Tibial nerve (tissue), 4 donors: ENCODE results near the gene PLEKHM1. TPM values are rescaled to one million over a fixed set of nuclear protein-coding genes. Genes with fewer than 3 reads are reported as not detected.

Experiments
- DNase-seq, 2 donors: peaks; one replicate each; pipeline ENCODE4 v3.0.0-alpha.2; 2019; ENCODE audit warnings: low spot score in 2 of 2
- H3K27ac ChIP-seq, 4 donors: fragments of 200-600 bp; sonication (generic) in 3 of 4; one replicate each; pipeline ENCODE4 v1.5.1; 2017 to 2019; ENCODE audit warnings: mild to moderate bottlenecking in 1 of 4
- H3K27me3 ChIP-seq, 2 donors: fragments of 200-600 bp; sonication (generic) in 1 of 2; one replicate each; pipeline versions ENCODE4 v1.5.1 to v1.6.0; 2017 to 2019
- H3K36me3 ChIP-seq, 3 donors: fragments of 200-600 bp; sonication (generic); one replicate each; pipeline ENCODE4 v1.5.1; 2018 to 2019
- H3K4me1 ChIP-seq, 4 donors: fragments of 200-600 bp; sonication (generic) in 3 of 4; one replicate each; pipeline ENCODE4 v1.5.1; 2017 to 2019
- H3K4me3 ChIP-seq, 4 donors: fragments of 200-600 bp; sonication (generic) in 3 of 4; one replicate each; pipeline ENCODE4 v1.5.1; 2017 to 2019; ENCODE audit warnings: mild to moderate bottlenecking in 1 of 4, moderate library complexity in 1 of 4
- H3K9me3 ChIP-seq, 4 donors: fragments of 200-600 bp; sonication (generic) in 3 of 4; one replicate each; pipeline ENCODE4 v1.5.1; 2017 to 2019
- CTCF ChIP-seq, 5 experiments: fragments of 200-600 bp in 3 of 5; fragments of 450-650 bp in 2 of 5; sonication (generic) in 3 of 5; IDR thresholded peaks; one replicate each; pipeline ENCODE4 v1.5.1; 2016 to 2019; ENCODE audit warnings: antibody characterized with exemption in 5 of 5, mild to moderate bottlenecking in 3 of 5, moderate library complexity in 2 of 5
- EP300 ChIP-seq, 2 donors: sonication (generic); formaldehyde crosslinking; IDR thresholded peaks; one replicate each; pipeline ENCODE4 v1.6.1; 2017; ENCODE audit warnings: antibody characterized with exemption in 2 of 2, mild to moderate bottlenecking in 1 of 2
- POLR2A ChIP-seq, 2 donors: fragments of 450-650 bp; IDR thresholded peaks; one replicate each; pipeline ENCODE4 v1.6.1; 2017; ENCODE audit warnings: antibody characterized with exemption in 2 of 2, mild to moderate bottlenecking in 2 of 2, moderate library complexity in 2 of 2
- WGBS, 2 donors: methylation state at CpG; one replicate each; pipeline ENCODE4 v1.1.5; 2018; 5-methylcytosine and 5-hydroxymethylcytosine counted together
- total RNA-seq, 4 donors: library from RNA; depleted of rRNA; stranded (reverse); fragments of >200 nt; gene quantifications; one replicate each; pipeline ENCODE4 v1.1.0, GENCODE V29; 2016

Gene PLEKHM1
- total RNA-seq, 4 donors from 2014 or later, result 36.7 to 75.7 (median 67.3) TPM

- Histone ChIP-seq H3K9me3 (no peaks in the 10 kb centered on the region), H3K27ac (no peak overlapping the region), H3K4me1 (peaks cover 0 to 12% (median 0%) of the 10 kb centered on the region in 4 donors), H3K36me3 (peaks cover 0 to 27% (median 5%) of the 10 kb centered on the region in 3 donors), H3K4me3 (peak overlapping the region; percentile 6 to 40 (median 21)), H3K27me3 (peaks cover 0 to 6% of the 10 kb centered on the region in 2 donors)
- TF ChIP-seq CTCF (IDR thresholded peaks at IDR 0.05) (no peak), POLR2A (IDR thresholded peaks at IDR 0.05) (no peak), EP300 (IDR thresholded peaks at IDR 0.05) (no peak)
- 45 to 61% methylated on average over 46 to 60 of the region's 60 CpGs for WGBS, 2 donors
- no peak for DNase-seq
Observed at GRCh38 chr17:45395569-45396415, 94.7 kb downstream of the PLEKHM1 start.

GRCh38 chr17:45394913-45395568 lies 95.5 kb downstream of the PLEKHM1 start:
- peaks cover 0 to 27% (median 5%) of the 10 kb centered on the region in 3 donors for H3K36me3 ChIP-seq
- TF ChIP-seq EP300 (IDR thresholded peaks at IDR 0.05) (no peak), CTCF (IDR thresholded peaks at IDR 0.05) (peak; percentile 48 to 86 (median 71)), POLR2A (IDR thresholded peaks at IDR 0.05) (no peak)
- peak; percentile 20 to 43 for DNase-seq
- H3K4me3 ChIP-seq, result peak overlapping the region; percentile 6 to 40 (median 21)
- WGBS, 2 donors, result 7 to 13% methylated on average over 30 of the region's 30 CpGs
- no peaks in the 10 kb centered on the region for H3K9me3 ChIP-seq
- peaks cover 0 to 10% of the 10 kb centered on the region in 2 donors for H3K27me3 ChIP-seq
- H3K4me1 ChIP-seq, result peaks cover 0 to 12% (median 0%) of the 10 kb centered on the region in 4 donors
- H3K27ac ChIP-seq, result no peak overlapping the region

GRCh38 chr17:45394564-45394912 lies 96.0 kb downstream of the PLEKHM1 start:
- TF ChIP-seq POLR2A (IDR thresholded peaks at IDR 0.05), result no peak
- no peak for TF ChIP-seq EP300 (IDR thresholded peaks at IDR 0.05)
- no peak for TF ChIP-seq CTCF (IDR thresholded peaks at IDR 0.05)
- DNase-seq, result no peak
- 69 to 75% methylated on average over 4 of the region's 4 CpGs for WGBS, 2 donors
- Histone ChIP-seq H3K4me3 (no peak overlapping the region), H3K9me3 (no peaks in the 10 kb centered on the region), H3K4me1 (peaks cover 0 to 12% (median 0%) of the 10 kb centered on the region in 4 donors), H3K27me3 (peaks cover 0 to 15% of the 10 kb centered on the region in 2 donors), H3K27ac (no peak overlapping the region), H3K36me3 (peaks cover 0 to 27% (median 5%) of the 10 kb centered on the region in 3 donors)

GRCh38 chr17:45394091-45394490 lies 96.4 kb downstream of the PLEKHM1 start:
- no peak for DNase-seq
- Histone ChIP-seq H3K4me3 (no peak overlapping the region), H3K9me3 (no peaks in the 10 kb centered on the region), H3K27me3 (peaks cover 0 to 19% of the 10 kb centered on the region in 2 donors), H3K27ac (no peak overlapping the region), H3K4me1 (peaks cover 0 to 12% (median 0%) of the 10 kb centered on the region in 4 donors), H3K36me3 (peaks cover 0 to 27% (median 5%) of the 10 kb centered on the region in 3 donors)
- WGBS, 2 donors, result 83 to 95% methylated on average over 6 of the region's 6 CpGs
- TF ChIP-seq EP300 (IDR thresholded peaks at IDR 0.05), result no peak
- TF ChIP-seq POLR2A (IDR thresholded peaks at IDR 0.05), result no peak
- no peak for TF ChIP-seq CTCF (IDR thresholded peaks at IDR 0.05)

- 89 to 92% methylated on average over 5 of the region's 5 CpGs for WGBS, 2 donors
- no peak for TF ChIP-seq EP300 (IDR thresholded peaks at IDR 0.05)
- TF ChIP-seq POLR2A (IDR thresholded peaks at IDR 0.05), result no peak
- no peak for TF ChIP-seq CTCF (IDR thresholded peaks at IDR 0.05)
Observed at GRCh38 chr17:45393411-45393810, 97.1 kb downstream of the PLEKHM1 start.

More at GRCh38 chr17:45393411-45393810, 97.1 kb downstream of the PLEKHM1 start:
- H3K36me3 ChIP-seq, result peaks cover 0 to 23% (median 5%) of the 10 kb centered on the region in 3 donors
- no peak for DNase-seq
- H3K4me1 ChIP-seq, result peaks cover 0 to 12% (median 0%) of the 10 kb centered on the region in 4 donors
- H3K4me3 ChIP-seq, result no peak overlapping the region
- peaks cover 0 to 26% of the 10 kb centered on the region in 2 donors for H3K27me3 ChIP-seq
- H3K27ac ChIP-seq, result no peak overlapping the region
- no peaks in the 10 kb centered on the region for H3K9me3 ChIP-seq
